SK-N-SH (cell line): ENCODE results near the gene BMPR1A. TPM values are rescaled to one million over a fixed set of nuclear protein-coding genes. Genes with fewer than 3 reads are reported as not detected.

ENCODE experiments used
- CTCF ChIA-PET: fragments of 300-600, 350-600 bp; formaldehyde crosslinking; extraction: SDS; loops from one replicate; lab custom pipeline; 2021; lab: Yijun Ruan, JAX
- POLR2A ChIA-PET: fragments of 350-600 bp; sonication (Branson Sonifier 250); formaldehyde crosslinking; extraction: SDS; loops from one replicate; lab custom pipeline; 2020; ENCODE audit warnings: antibody characterized with exemption, inconsistent platforms; lab: Yijun Ruan, JAX
- DNase-seq: peaks from one replicate; pipeline ENCODE4 v3.0.0; 2012
- H2AFZ ChIP-seq: fragments of 200-600 bp; sonication (generic); 2 replicates; pipeline ENCODE4 v1.8.1; 2016; ENCODE audit warnings: antibody characterized with exemption, mild to moderate bottlenecking, low read depth
- H3F3A ChIP-seq: fragments of 200-600 bp; sonication (generic); replicated peaks from 2 replicates; pipeline ENCODE3; 2016; ENCODE audit warnings: antibody characterized with exemption, mild to moderate bottlenecking; ENCODE audit not compliant: insufficient read depth
- H3K27ac ChIP-seq, 2 experiments: fragments of 200-500 bp in 1 of 2; fragments of 200-600 bp in 1 of 2; sonication (Bioruptor generic) in 1 of 2; sonication (generic), shearing (Covaris generic) in 1 of 2; 2 replicates each; pipeline versions ENCODE4 v1.5.1 to v1.6.1; 2014 to 2016; ENCODE audit warnings: low read depth in 2 of 2, inconsistent platforms in 1 of 2, low read length in 1 of 2, mild to moderate bottlenecking in 1 of 2, mixed read lengths in 1 of 2
- H3K27me3 ChIP-seq: fragments of 200-600 bp; sonication (generic), shearing (Covaris generic); 2 replicates; pipeline ENCODE4 v1.6.1; 2016; ENCODE audit warnings: mixed run types; ENCODE audit not compliant: insufficient read depth
- H3K36me3 ChIP-seq, 2 experiments: fragments of 200-500 bp in 1 of 2; fragments of 200-600 bp in 1 of 2; sonication (Bioruptor generic) in 1 of 2; sonication (generic) in 1 of 2; replicated peaks in 1 of 2; 2 replicates each; pipeline versions ENCODE3 to v1.5.1; 2014 to 2016; ENCODE audit warnings: low read length in 1 of 2, mild to moderate bottlenecking in 1 of 2; ENCODE audit not compliant: insufficient read depth in 2 of 2, control insufficient read depth in 1 of 2
- H3K4me1 ChIP-seq, 2 experiments: fragments of 200-500 bp in 1 of 2; fragments of 200-600 bp in 1 of 2; sonication (Bioruptor generic) in 1 of 2; sonication (generic), shearing (Covaris generic) in 1 of 2; 2 replicates each; pipeline versions ENCODE4 v1.5.1 to v1.6.1; 2014 to 2016; ENCODE audit warnings: low read depth in 1 of 2, low read length in 1 of 2, mixed run types in 1 of 2; ENCODE audit not compliant: insufficient read depth in 2 of 2, control insufficient read depth in 1 of 2
- H3K4me2 ChIP-seq: fragments of 200-600 bp; sonication (generic), shearing (Covaris generic); 2 replicates; pipeline ENCODE4 v1.6.1; 2017; ENCODE audit warnings: mixed run types
- H3K4me3 ChIP-seq, 2 experiments: fragments of 200-500 bp in 1 of 2; fragments of 200-600 bp in 1 of 2; sonication (Bioruptor generic) in 1 of 2; sonication (generic), shearing (Covaris generic) in 1 of 2; 2 replicates each; pipeline versions ENCODE4 v1.5.1 to v1.8.1; 2014 to 2016; ENCODE audit warnings: low read depth in 2 of 2, inconsistent platforms in 1 of 2, low read length in 1 of 2, mild to moderate bottlenecking in 1 of 2, mixed read lengths in 1 of 2, moderate library complexity in 1 of 2
- H3K79me2 ChIP-seq: fragments of 200-600 bp; sonication (generic); 2 replicates; pipeline ENCODE4 v1.8.1; 2017; ENCODE audit warnings: mild to moderate bottlenecking; ENCODE audit not compliant: insufficient read depth
- H3K9ac ChIP-seq: fragments of 200-600 bp; sonication (generic); 2 replicates; pipeline ENCODE4 v1.6.1; 2017; ENCODE audit warnings: mixed run types
- H3K9me2 ChIP-seq: fragments of 200-600 bp; sonication (generic); 2 replicates; pipeline ENCODE4 v1.6.1; 2017; ENCODE audit warnings: mixed run types
- H3K9me3 ChIP-seq: fragments of 200-600 bp; sonication (generic); 2 replicates; pipeline ENCODE4 v1.6.1; 2017; ENCODE audit warnings: mixed run types, mild to moderate bottlenecking, moderate library complexity
- H4K20me1 ChIP-seq: fragments of 200-600 bp; sonication (generic); 2 replicates; pipeline ENCODE4 v1.6.1; 2017; ENCODE audit warnings: mild to moderate bottlenecking, mixed run types; ENCODE audit not compliant: insufficient read depth
- CHD2 ChIP-seq: fragments of 150-350 bp; IDR thresholded peaks from 2 replicates; pipeline ENCODE4 v1.6.1; 2018; ENCODE audit warnings: low read length; ENCODE audit not compliant: partially characterized antibody
- EZH2phosphoT487 ChIP-seq: fragments of 200-600 bp; sonication (generic); IDR thresholded peaks from 2 replicates; pipeline ENCODE4 v1.6.1; 2017; ENCODE audit warnings: low read depth, mixed run types, mild to moderate bottlenecking, antibody characterized with exemption, moderate library complexity, borderline replicate concordance
- GABPA ChIP-seq: IDR thresholded peaks from 2 replicates; pipeline ENCODE4 v1.4.0; 2012; ENCODE audit warnings: low read depth, mild to moderate bottlenecking
- IRF3 ChIP-seq: fragments of 150-350 bp; IDR thresholded peaks from 2 replicates; pipeline ENCODE4 v1.6.1; 2016; ENCODE audit warnings: mild to moderate bottlenecking, low read depth, low read length
- JUND ChIP-seq: IDR thresholded peaks from 2 replicates; pipeline ENCODE4 v1.4.0; 2012
- MXI1 ChIP-seq: IDR thresholded peaks from 2 replicates; pipeline ENCODE4 v1.6.1; 2012; ENCODE audit warnings: mild to moderate bottlenecking, low read depth, low read length, improper control_type of control experiment
- POLR2AphosphoS5 ChIP-seq: IDR thresholded peaks from 2 replicates; pipeline ENCODE4 v1.6.1; 2012; ENCODE audit warnings: low read depth, low read length
- RAD21 ChIP-seq: IDR thresholded peaks from 2 replicates; pipeline ENCODE4 v1.6.1; 2012; ENCODE audit warnings: mild to moderate bottlenecking, low read length
- RCOR1 ChIP-seq: fragments of 150-350 bp; IDR thresholded peaks from 2 replicates; pipeline ENCODE4 v1.6.1; 2017; ENCODE audit warnings: antibody characterized with exemption, low read length
- REST ChIP-seq: IDR thresholded peaks from 2 replicates; pipeline ENCODE4 v1.6.1; 2012; ENCODE audit warnings: mild to moderate bottlenecking, low read depth, low read length, moderate library complexity
- RXRA ChIP-seq: IDR thresholded peaks from 2 replicates; pipeline ENCODE4 v1.4.0; 2012; ENCODE audit warnings: low read depth, mild to moderate bottlenecking, borderline replicate concordance
- TCF12 ChIP-seq: IDR thresholded peaks from 2 replicates; pipeline ENCODE4 v1.4.0; 2012
- TEAD4 ChIP-seq: IDR thresholded peaks from 2 replicates; pipeline ENCODE4 v1.4.0; 2012; ENCODE audit warnings: mild to moderate bottlenecking, borderline replicate concordance; ENCODE audit not compliant: insufficient read depth
- ZBTB33 ChIP-seq: IDR thresholded peaks from 2 replicates; pipeline ENCODE4 v1.4.0; 2012; ENCODE audit warnings: low read depth, borderline replicate concordance
- WGBS: methylation state at CpG from one replicate; pipeline ENCODE4 v1.1.6; 2017; ENCODE audit warnings: low lambda C conversion rate; 5-methylcytosine and 5-hydroxymethylcytosine counted together
- polyA plus RNA-seq, 3 experiments: library from polyadenylated mRNA; depleted of rRNA; stranded (reverse); fragments of >200 nt; gene quantifications; 2 replicates each; pipeline ENCODE4 v1.2.3, GENCODE V29; 2012
- TF ChIP-seq, protein P1 (sequence below): IDR thresholded peaks from 2 replicates; pipeline ENCODE4 v1.4.0; 2012; ENCODE audit warnings: low read depth, borderline replicate concordance
- TF ChIP-seq, protein P2 (sequence below): fragments of 150-350 bp; IDR thresholded peaks from 2 replicates; pipeline ENCODE4 v1.6.1; 2017; ENCODE audit warnings: antibody characterized with exemption, low read length, low read depth, borderline replicate concordance

BMPR1A gene
- polyA plus RNA-seq, 1 of the 3 experiments (the other 2 are of a cell fraction) = 12.7 TPM

- no peak overlapping the region for H3K27ac ChIP-seq
- POLR2A ChIA-PET = no interaction called here
- no peak overlapping the region for H3K4me2 ChIP-seq
- no peaks in the 10 kb centered on the region for H3K9me3 ChIP-seq
- TF ChIP-seq TEAD4 (no peak), GABPA (no peak), REST (no peak), CHD2 (no peak), RAD21 (no peak)
- no peaks in the 10 kb centered on the region for H3K27me3 ChIP-seq
- H3K79me2 ChIP-seq = no peaks in the 10 kb centered on the region
- H3K4me1 ChIP-seq = peaks cover 0 to 8% of the 10 kb centered on the region in 2 experiments; a peak in 1 of 4 replicates
- H3K36me3 ChIP-seq = no peaks in the 10 kb centered on the region
- H3F3A ChIP-seq = no peaks in the 10 kb centered on the region
- no peak overlapping the region for H3K9ac ChIP-seq
- H3K4me3 ChIP-seq = no peak overlapping the region
- H4K20me1 ChIP-seq = no peaks in the 10 kb centered on the region
- no peak for DNase-seq
- CTCF ChIA-PET = no interaction called here
- no peaks in the 10 kb centered on the region for H3K9me2 ChIP-seq
- no peak overlapping the region for H2AFZ ChIP-seq
These were observed 194.9 kb downstream of the BMPR1A start for GRCh38 chr10:86951184-86951761.

- DNase-seq = no peak
- Histone ChIP-seq H3K36me3 (no peaks in the 10 kb centered on the region), H3K9ac (no peak overlapping the region), H3K79me2 (no peaks in the 10 kb centered on the region), H3K9me3 (no peaks in the 10 kb centered on the region), H2AFZ (no peak overlapping the region), H3K9me2 (no peaks in the 10 kb centered on the region), H3K27ac (no peak overlapping the region), H4K20me1 (no peaks in the 10 kb centered on the region), H3K4me3 (no peak overlapping the region), H3K27me3 (no peaks in the 10 kb centered on the region), H3K4me1 (peaks cover 0 to 6% of the 10 kb centered on the region in 2 experiments; a peak in 1 of 4 replicates), H3F3A (no peaks in the 10 kb centered on the region), H3K4me2 (no peak overlapping the region)
- WGBS = 75% methylated on average over 7 of the region's 7 CpGs
- ChIA-PET CTCF (interaction anchor here (1.7 kb wide), 1 partner anchor 15 kb away, joined by 3 read pairs; no protein-coding TSS in a partner anchor), POLR2A (no interaction called here)
- no peak for TF ChIP-seq RXRA
- TF ChIP-seq EZH2phosphoT487 = no peak
- no peak for TF ChIP-seq TCF12
- TF ChIP-seq ZBTB33 = no peak
- TF ChIP-seq POLR2AphosphoS5 = no peak
- TF ChIP-seq, protein P1, sequence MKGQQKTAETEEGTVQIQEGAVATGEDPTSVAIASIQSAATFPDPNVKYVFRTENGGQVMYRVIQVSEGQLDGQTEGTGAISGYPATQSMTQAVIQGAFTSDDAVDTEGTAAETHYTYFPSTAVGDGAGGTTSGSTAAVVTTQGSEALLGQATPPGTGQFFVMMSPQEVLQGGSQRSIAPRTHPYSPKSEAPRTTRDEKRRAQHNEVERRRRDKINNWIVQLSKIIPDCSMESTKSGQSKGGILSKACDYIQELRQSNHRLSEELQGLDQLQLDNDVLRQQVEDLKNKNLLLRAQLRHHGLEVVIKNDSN = no peak
- TF ChIP-seq, protein P2, sequence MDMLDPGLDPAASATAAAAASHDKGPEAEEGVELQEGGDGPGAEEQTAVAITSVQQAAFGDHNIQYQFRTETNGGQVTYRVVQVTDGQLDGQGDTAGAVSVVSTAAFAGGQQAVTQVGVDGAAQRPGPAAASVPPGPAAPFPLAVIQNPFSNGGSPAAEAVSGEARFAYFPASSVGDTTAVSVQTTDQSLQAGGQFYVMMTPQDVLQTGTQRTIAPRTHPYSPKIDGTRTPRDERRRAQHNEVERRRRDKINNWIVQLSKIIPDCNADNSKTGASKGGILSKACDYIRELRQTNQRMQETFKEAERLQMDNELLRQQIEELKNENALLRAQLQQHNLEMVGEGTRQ = no peak
- TF ChIP-seq MXI1 = no peak
- TF ChIP-seq RCOR1 = no peak
- TF ChIP-seq IRF3 = no peak
- no peak for TF ChIP-seq JUND
These were observed 195.7 kb downstream of the BMPR1A start for GRCh38 chr10:86952106-86952505.
